AG04450 (cell line): Measurements from ENCODE around the gene SLPI. TPM values are rescaled to one million over a fixed set of nuclear protein-coding genes. Genes with fewer than 3 reads are reported as not detected.

Experiments
- CTCF ChIA-PET: fragments of 300-600, 350-600 bp; formaldehyde crosslinking; extraction: SDS; loops from one replicate; lab custom pipeline; 2022; ENCODE audit warnings: antibody characterized with exemption, inconsistent platforms; lab: Charles Lee
- POLR2A ChIA-PET: fragments of 350-600 bp; formaldehyde crosslinking; extraction: SDS; loops from one replicate; lab custom pipeline; 2021; ENCODE audit warnings: antibody characterized with exemption, inconsistent platforms; lab: Yijun Ruan, JAX
- DNase-seq: peaks from one replicate; pipeline ENCODE4 v3.0.0-alpha.2; 2011; ENCODE audit warnings: low read depth, low spot score
- H3K27ac ChIP-seq: one replicate; pipeline ENCODE4 v1.5.1; 2012; ENCODE audit warnings: low read depth, low read length, control low read depth
- H3K27me3 ChIP-seq: one replicate; pipeline ENCODE4 v1.6.0; 2012; ENCODE audit warnings: low read length; ENCODE audit not compliant: control insufficient read depth, insufficient read depth
- H3K4me3 ChIP-seq: 2 replicates; pipeline ENCODE4 v1.5.1; 2011; ENCODE audit warnings: mild to moderate bottlenecking, low read depth, low read length, control low read depth
- H3K9me3 ChIP-seq: 2 replicates; pipeline ENCODE4 v1.5.1; 2012; ENCODE audit warnings: low read length; ENCODE audit not compliant: control insufficient read depth, insufficient read depth
- CTCF ChIP-seq: IDR thresholded peaks from 2 replicates; pipeline ENCODE4 v1.5.1; 2011; ENCODE audit warnings: low read depth, low read length, control low read depth, inconsistent platforms
- polyA plus RNA-seq: library from polyadenylated mRNA; depleted of rRNA; stranded (reverse); fragments of >200 nt; gene quantifications from 2 replicates; pipeline ENCODE4 v1.2.3, GENCODE V29; 2011

SLPI gene
- polyA plus RNA-seq, 1 experiment: not detected

GRCh38 chr20:45293041-45294002 is 39.0 kb upstream of the SLPI start:
- no peak overlapping the region for H3K27ac ChIP-seq
- no peak for DNase-seq
- peak; percentile 94 for TF ChIP-seq CTCF
- ChIA-PET POLR2A (interaction anchor here (0.6 to 0.7 kb wide), 3 partner anchors 54 to 1835 kb away, joined by 3 to 7 read pairs (median 3); no protein-coding TSS in a partner anchor), CTCF (interaction anchor here (0.6 to 6.9 kb wide), 76 partner anchors 9 to 1918 kb away, joined by 3 to 171 read pairs (median 4); partner anchors contain the start of genes MATN4, SYS1 and WFDC10A)
- H3K4me3 ChIP-seq: peak overlapping the region; percentile 58
- H3K27me3 ChIP-seq: peaks cover 19% of the 10 kb centered on the region
- H3K9me3 ChIP-seq: peaks cover 4% of the 10 kb centered on the region

GRCh38 chr20:45292343-45292742 is 38.0 kb upstream of the SLPI start:
- H3K27me3 ChIP-seq: peaks cover 24% of the 10 kb centered on the region
- DNase-seq: no peak
- H3K9me3 ChIP-seq: peaks cover 4% of the 10 kb centered on the region
- TF ChIP-seq CTCF: no peak
- H3K27ac ChIP-seq: no peak overlapping the region
- ChIA-PET CTCF (interaction anchor here (0.9 to 6.9 kb wide), 31 partner anchors 9 to 543 kb away, joined by 3 to 171 read pairs (median 6); partner anchors contain the start of gene SYS1), POLR2A (interaction anchor here (0.6 kb wide), 1 partner anchor 1834 kb away, joined by 7 read pairs; no protein-coding TSS in a partner anchor)
- no peak overlapping the region for H3K4me3 ChIP-seq

GRCh38 chr20:45291526-45291925 is 37.2 kb upstream of the SLPI start:
- Histone ChIP-seq H3K4me3 (no peak overlapping the region), H3K27ac (no peak overlapping the region), H3K9me3 (peaks cover 4% of the 10 kb centered on the region), H3K27me3 (peaks cover 24% of the 10 kb centered on the region)
- ChIA-PET CTCF (interaction anchor here (0.6 to 6.9 kb wide), 37 partner anchors 9 to 545 kb away, joined by 3 to 171 read pairs (median 5); partner anchors contain the start of gene TOMM34), POLR2A (no interaction called here)
- no peak for TF ChIP-seq CTCF
- no peak for DNase-seq

GRCh38 chr20:45290677-45291355 is 36.5 kb upstream of the SLPI start:
- H3K9me3 ChIP-seq: peaks cover 4% of the 10 kb centered on the region
- no peak overlapping the region for H3K4me3 ChIP-seq
- H3K27ac ChIP-seq: no peak overlapping the region
- peaks cover 28% of the 10 kb centered on the region for H3K27me3 ChIP-seq
- peak; percentile 94 for TF ChIP-seq CTCF
- ChIA-PET POLR2A (interaction anchor here (0.9 kb wide), 1 partner anchor 280 kb away, joined by 3 read pairs; no protein-coding TSS in a partner anchor), CTCF (interaction anchor here (0.6 to 6.9 kb wide), 58 partner anchors 9 to 544 kb away, joined by 3 to 171 read pairs (median 4); partner anchors contain the start of genes RBPJL and TOMM34)
- peak; percentile 38 for DNase-seq
